Gastroesophageal sphincter (tissue), 3 donors: ENCODE data around the gene SRP68.
"Not testable (repeated sequence)": the region's sequence is repeated elsewhere in the genome, so short reads cannot be mapped to it uniquely, and the experiment has no call there.

Source experiments
- POLR2AphosphoS5 ChIP-seq: sonication (generic); formaldehyde crosslinking; IDR thresholded peaks from one replicate; pipeline ENCODE4 v1.6.1; 2017; ENCODE audit warnings: antibody characterized with exemption
- TF ChIP-seq, protein P1 (sequence below), 4 experiments: fragments of 200-600 bp in 2 of 4; fragments of 450-650 bp in 2 of 4; sonication (generic) in 1 of 4; IDR thresholded peaks; one replicate each; pipeline ENCODE4 v1.5.1; 2017 to 2019; ENCODE audit warnings: antibody characterized with exemption in 4 of 4, mild to moderate bottlenecking in 2 of 4, moderate library complexity in 2 of 4

DNA sequence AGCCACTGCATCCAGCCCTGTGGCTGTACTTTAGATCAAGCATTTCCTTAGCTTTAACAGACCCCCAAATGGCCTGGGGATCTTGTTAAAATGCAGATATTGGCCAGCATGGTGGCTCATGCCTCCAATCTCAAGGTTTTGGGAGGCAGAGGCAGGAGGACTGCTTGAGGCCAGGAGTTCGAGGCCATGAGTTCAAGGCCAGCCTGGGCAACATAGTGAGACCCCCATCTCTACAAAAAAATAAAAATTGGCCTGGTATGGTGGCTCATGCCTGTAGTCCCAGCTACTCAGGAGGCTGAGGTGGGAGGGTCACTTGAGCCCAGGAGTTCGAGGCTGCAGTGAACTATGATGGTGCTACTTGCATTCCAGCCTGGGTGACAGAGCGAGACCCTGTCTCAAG lies 29.4 kb downstream of the SRP68 start:
- TF ChIP-seq, protein P1, sequence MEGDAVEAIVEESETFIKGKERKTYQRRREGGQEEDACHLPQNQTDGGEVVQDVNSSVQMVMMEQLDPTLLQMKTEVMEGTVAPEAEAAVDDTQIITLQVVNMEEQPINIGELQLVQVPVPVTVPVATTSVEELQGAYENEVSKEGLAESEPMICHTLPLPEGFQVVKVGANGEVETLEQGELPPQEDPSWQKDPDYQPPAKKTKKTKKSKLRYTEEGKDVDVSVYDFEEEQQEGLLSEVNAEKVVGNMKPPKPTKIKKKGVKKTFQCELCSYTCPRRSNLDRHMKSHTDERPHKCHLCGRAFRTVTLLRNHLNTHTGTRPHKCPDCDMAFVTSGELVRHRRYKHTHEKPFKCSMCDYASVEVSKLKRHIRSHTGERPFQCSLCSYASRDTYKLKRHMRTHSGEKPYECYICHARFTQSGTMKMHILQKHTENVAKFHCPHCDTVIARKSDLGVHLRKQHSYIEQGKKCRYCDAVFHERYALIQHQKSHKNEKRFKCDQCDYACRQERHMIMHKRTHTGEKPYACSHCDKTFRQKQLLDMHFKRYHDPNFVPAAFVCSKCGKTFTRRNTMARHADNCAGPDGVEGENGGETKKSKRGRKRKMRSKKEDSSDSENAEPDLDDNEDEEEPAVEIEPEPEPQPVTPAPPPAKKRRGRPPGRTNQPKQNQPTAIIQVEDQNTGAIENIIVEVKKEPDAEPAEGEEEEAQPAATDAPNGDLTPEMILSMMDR (IDR thresholded peaks at IDR 0.05): not testable (repeated sequence)
- not testable (repeated sequence) for TF ChIP-seq POLR2AphosphoS5
